Astrocyte of the hippocampus (primary cell): ENCODE data around the gene FARP2.
"Not testable (repeated sequence)": the region's sequence is repeated elsewhere in the genome, so short reads cannot be mapped to it uniquely, and the experiment has no call there.

ENCODE experiments used
- DNase-seq: peaks from one replicate; pipeline ENCODE4 v3.0.0; 2011; ENCODE audit warnings: low read depth, low spot score

Gene FARP2

DNA sequence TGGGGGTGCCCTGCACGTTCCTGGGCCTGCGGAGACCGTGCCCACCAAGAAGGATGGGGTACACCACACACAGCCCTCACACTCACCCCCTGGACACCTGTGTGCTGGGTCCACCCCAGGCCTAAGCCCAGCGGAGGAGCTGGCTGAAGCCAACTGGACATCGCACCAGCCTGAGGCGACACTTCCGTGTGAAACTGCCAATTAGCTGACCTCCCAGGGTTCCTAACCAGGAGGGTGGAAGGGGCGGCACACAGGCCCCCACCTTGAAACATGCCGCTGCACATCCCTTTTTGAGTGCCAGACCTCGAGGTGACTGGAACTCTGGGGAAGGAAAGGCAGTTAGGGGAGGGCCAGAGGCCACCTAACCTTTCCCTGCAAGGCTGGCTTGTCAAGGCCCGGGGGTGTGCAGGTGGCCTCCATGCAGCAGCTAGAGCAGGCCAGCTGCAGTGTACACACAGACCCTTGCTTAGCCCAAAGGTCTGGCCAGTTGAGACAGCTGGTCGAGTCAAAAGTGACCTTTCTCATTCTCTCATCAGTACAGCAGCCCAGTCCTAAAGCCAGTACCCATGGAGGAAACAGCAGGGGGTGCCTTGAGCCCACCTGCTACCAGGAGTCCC, 147.8 kb downstream of the FARP2 start:
- no peak for DNase-seq

DNA sequence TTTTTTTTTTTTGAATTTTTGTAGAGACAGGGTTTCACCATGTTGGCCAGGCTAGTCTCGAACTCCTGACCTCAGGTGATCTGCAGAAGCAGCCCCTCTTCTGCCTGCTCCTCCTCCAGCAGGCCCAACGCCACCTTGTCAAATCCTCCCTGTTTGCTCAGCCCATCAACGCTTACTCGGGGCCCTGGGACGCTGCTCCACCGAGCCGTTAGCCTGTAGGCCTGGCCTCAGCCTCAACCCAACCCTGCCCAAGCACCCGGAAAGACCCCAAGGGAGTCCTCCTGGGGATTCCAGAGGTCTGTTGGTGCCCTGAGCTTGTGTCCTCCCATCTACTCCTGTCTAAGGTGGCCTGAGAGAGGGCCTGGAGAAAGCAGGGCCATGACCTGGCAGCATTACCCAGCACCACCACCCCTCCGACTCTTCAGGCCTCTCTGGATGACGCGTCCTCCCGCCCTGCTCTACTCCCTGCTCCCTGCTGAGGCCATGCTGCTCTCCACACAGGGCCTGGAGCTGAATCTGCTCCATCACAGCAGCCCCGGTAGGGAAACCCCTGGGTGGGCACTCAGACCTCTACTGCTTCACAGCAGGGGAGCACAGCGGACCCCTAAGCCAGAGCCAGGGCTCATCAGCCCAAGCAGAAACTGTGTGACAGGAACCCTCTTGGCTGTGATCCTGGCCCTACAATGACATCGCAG, 149.1 kb downstream of the FARP2 start:
- DNase-seq: no peak

DNA sequence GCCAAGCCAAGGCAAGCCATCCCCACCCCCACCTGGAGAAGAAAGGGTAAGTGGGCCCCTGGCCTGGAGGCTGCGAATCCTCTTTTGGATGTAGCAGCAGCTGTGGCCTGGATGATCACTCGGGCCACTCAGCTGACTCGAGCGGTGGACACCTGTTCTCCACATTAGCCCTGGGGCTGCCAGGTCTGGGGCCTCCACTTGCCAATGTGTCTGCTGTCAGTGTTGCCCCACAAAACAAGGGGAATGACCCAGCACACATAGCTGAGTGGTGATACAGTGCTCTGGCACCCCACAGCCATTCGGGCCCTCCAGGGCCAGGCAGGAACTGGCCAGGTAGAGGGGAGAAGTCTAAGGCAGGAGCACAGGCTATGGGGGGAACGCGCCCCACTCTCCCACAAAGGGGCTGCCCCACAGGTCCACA, 149.7 kb downstream of the FARP2 start:
- DNase-seq: no peak

DNA sequence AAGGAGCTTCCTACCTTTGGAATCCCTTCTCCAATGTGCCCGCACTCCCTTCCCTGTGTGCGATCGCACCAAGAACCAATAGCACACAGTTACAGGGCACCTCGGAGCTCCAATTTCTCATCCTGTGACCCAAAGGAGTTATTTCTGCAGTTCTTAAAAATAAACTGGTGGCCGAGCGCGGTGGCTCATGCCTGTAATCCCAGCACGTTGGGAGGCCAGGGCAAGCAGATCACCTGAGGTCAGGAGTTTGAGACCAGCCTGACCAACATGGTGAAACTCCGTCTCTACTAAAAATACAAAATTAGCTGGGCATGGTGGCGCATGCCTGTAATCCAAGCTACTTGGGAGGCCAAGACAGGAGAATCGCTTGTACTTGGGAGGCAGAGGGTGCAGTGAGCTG, 150.2 kb downstream of the FARP2 start:
- not testable (repeated sequence) for DNase-seq

DNA sequence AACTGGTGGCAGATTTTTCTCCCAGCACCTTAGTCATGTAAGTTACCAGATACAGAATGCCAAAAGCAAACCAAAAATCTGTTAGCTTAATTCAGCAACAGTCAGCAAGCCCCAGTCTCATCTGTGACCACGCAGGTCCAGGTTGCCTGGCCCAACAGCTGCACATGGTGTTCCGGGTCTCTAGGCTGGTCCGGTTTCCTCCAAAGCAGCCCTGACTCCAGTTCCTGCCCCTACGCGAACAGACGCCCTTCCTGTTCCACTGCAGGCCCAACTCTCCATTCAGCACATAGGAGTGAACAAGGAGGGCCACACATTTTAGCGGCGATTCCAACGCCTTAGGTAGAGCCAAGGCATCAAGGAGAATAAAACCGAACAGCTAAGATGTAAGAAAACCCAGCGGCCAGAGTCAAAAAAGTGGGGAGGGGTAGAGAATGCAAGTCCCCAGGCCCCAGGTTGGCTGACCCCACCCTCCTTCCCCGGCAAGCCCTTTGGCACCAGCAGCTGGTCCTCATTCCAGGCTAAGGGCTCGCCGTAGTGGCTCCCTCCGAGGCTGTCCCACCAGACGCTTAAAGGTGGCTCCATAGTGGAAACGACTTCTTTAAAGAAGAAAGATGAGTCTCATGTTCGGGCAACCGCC, 150.8 kb downstream of the FARP2 start:
- no peak for DNase-seq

DNA sequence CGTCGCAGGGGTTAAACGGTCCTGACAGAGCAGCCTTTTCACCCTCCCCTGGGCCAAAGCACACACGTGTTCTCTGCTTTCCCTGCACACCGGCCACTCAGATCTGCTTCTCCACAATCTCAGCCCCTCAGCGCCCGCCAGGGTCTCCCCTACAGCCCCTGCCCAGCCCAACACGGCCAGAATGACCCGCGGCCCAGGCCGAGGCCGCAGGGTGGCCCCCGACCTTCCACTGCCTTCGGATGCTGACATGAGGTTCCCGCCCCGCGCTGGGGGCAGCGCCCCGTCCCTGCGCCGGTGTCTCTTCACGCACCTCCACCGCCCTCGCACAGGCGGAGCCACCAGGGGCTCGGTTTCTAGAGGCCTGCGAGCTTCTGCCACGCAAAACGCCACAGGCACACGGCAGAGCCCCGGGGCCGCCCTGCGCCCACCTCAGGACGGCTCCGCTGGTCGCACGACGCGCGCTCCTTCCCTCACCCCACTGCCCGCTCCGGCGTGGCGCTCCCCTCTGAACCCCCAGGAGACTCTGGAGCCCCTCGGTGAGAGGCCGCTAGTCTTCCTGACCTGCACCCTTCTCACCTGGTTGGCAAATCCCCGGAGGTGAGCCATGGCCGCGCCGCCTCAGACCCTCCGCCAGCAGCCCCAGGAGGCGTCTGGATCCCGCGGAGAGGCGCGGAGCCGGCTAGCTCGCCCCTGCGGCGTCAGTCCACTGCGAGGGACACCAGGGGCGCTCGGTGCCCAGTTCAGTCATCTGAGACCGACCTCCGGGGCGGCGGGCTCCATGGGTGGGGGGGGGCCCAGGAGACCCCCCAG, 151.6 kb downstream of the FARP2 start:
- peak; percentile 82 for DNase-seq

DNA sequence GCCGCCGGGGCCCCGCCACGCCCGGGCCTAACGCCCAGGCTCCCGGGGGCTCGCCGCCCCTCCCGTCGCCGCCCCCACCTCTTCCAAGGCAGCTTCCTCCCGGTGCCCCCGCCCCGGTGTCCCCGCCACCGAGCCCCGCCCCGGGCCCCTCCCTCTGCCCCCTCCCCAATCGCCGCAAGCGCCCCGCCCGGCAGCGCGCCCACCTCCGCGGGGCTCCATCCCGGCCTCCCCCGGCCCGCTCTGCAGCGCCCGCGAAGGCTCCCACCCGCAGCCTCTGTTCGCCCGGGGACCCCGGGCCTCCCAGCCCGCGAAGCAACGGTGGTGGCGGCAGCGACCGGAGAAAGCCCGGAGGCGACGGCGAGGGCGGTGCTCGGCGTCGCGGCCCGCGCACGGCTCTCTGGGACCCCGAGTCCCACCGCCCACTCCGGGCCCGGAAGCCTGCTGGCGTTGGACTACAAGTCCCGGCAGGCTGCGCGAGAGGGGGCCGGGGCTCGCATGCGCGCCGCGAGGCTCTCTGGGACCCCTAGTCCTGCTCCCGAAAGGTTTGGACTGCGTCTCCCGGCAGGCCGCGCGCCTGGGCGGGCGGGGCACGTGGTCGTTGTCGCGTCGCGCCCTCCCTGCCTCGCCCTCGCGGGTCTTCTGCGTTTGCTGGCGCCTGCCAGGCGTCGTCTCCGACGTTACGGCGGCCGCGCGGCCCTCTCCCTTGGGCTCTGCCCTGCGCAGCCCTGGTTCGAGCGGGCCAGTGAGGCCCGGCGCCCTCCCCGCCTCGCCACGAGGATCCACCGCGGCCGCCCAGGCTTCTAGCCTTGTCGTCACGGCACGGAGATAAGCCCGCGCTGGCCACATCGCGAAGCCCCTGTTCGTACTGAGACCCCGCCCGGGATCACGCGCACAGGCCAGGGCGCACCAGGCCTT, 152.4 kb downstream of the FARP2 start, which contains the start of gene STK25:
TSS of gene STK25 (minus strand) at position 345 of the 915 bp plus-strand sequence. CDS start 549 bp downstream, outside the sequence.
- peak; percentile 100 for DNase-seq

DNA sequence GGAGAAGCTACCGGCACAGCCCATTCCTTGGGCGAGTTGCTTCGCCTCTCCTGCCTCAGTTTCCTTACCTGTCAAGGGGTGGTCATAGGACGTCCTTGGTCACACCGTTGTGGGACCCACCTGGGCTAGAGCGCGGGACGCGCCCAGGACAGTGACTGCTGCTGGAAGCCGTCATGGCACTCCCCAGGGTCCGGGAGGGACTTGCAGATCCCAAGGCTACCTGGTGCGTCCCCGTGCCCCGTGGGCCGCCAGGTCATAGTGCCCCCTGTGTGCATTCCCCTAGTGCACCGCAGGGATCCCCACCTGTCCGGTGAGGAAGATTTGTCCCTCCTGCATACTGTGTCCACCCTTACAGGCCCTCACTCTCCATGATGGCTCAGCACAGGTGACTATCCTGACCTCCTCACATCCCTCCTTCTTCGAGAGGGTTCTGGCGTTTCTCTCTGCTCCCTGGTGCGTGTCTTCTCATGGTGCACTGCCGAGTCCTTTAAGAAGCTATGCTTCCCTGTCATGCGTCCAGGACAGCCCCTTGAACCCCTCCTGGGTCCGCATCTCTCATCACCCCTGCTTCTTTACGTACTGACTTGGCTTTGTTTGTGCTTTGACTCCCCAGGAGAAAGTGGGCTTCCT, 153.2 kb downstream of the FARP2 start:
- DNase-seq: no peak

DNA sequence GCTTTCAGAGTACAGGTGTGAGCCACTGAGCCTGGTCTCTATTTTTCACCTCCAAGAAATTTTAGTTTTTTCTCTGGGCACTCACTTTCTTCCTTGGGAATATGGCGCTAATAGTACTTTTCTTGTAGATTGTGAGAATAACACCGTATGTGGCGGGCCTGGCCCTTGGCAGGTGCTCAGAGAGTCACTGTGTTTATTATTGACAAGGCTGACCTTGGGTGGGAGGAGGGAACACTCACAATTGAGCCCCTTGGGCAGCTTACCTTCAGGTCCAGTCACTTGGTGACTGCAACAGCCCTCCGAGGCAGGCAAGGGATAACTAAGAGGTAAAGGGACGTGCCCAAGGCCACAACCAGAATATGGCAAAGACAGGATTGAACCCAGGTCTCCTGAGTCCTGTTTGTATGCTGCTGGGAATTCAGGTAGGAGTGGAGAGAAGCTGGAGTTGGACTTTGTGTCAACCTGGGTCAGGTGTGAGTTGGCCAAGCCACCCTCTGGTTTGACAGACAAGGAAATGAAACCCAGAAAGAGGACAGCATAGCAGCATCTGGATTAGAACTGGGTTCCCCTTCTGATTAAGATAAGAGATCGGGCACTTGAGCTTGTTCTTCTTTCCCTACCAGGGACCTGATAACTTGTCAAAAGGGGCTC, 155.1 kb downstream of the FARP2 start:
- DNase-seq: no peak

DNA sequence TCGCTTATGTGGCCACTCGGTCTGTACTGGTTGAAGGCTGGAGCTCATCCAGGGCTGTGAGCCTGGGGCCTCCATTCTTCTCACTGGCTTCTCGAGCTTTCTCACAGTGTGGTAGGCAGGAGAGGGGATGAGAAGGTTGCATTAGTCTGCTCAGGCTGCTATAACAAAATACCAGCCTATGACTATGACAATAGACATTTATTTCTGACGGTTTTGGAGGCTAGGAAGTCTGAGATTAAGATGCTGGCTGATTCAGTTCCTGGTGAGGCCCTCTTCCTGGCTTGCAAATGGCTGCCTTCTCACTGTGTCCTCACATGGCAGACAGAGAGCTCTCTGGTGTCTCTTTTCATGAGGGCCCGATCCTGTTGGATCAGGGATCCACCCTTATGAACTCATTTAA, 158.5 kb downstream of the FARP2 start:
- no peak for DNase-seq

DNA sequence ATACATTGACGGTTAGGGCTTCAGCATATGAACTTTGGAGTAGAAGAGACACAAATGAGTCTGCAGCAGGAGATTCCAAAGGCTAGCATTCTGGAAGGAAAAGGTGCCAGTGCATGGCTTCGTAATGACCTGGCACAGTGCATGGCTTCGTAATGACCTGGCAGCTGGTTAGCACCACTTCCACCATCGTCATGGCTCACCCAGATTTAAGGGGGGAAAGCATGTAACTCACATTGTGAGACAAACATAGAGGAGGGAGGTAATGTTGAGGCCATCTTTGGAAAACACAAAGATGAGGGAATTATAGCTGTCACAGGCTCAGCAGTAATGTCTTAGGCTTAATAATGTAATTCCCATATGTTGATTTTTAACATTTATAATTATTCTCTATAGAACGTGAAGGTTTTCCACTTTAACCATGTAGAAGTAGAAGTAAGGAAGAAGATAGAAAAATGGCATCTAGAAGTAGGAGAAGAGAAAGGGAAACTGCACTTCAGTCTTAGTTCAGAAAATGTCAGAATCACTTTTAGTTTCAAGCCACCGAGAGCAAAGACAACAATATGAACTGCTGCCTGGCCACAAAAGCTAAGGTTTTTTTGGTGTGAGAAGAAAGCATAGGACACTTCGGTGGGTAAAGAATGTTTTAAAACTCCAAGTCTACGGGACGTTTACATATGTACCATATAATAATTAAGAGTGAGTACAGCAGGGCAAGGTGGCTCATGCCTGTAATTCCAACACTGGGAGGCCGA, 159.1 kb downstream of the FARP2 start:
- DNase-seq: no peak

DNA sequence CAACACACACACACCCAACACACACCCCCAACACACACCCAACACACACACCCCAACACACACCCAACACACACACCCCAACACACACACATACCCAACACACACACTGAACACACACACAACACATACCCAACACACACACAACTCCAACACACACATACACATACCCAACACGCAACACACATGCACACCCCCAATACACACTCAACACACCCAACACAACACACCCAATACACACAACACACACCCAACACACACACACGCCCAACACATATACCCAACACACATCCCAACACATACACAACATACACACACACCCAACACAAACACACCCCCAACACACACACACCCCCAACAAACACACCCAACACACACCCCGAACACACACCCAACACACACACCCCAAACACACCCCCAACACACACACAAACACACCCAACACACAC, 160.5 kb downstream of the FARP2 start:
- no peak for DNase-seq

DNA sequence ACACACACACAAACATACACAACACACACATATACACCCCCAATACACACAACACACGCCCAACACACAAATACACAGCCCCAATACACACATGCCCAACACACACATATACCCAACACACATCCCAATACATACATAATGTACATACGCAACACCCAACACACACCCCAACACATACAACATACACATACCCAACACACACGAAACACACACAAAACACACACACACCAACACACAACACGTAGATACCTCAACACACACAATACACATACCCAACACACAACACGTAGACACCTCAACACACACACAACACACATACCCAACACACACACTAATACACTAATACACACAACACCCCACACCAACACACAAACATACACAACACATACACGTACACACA, 161.2 kb downstream of the FARP2 start:
- no peak for DNase-seq

DNA sequence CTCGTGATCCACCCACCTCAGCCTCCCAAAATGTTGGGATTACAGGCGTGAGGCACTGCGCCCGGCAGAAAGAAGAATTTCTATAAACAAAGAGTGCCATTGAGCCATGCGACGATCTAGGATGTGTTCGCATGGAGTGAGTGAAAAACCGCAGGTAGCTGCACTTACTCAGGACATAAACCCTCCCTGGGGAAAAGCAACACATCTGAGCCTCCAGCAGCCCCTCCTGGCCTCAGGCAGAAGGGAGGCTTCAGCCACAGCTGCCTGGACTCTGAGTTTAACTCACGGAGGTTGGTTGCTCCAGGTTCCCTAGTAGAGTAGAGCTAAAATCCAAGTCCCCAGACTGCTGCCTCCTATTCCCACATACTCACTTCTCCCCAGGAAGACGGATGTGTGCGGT, 163.6 kb downstream of the FARP2 start:
- DNase-seq: no peak

DNA sequence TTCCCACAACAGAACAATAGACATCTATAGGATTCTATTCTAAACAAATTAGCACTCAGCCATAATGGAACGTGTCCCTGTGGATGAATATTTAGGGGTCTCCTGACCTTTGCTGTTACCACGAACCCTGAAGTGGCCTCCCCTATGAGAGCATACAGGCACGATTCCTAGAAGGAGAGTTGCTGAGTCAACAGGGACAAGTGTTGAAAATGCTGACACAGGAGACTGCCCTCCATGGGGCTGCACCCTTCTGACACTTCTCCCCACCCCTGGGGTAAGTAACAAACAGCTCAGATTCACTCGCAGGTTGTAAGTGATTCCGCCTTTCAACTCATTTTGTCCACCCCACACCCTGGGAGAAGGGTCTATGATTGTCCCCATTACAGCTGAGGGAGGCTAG, 166.4 kb downstream of the FARP2 start:
- no peak for DNase-seq

DNA sequence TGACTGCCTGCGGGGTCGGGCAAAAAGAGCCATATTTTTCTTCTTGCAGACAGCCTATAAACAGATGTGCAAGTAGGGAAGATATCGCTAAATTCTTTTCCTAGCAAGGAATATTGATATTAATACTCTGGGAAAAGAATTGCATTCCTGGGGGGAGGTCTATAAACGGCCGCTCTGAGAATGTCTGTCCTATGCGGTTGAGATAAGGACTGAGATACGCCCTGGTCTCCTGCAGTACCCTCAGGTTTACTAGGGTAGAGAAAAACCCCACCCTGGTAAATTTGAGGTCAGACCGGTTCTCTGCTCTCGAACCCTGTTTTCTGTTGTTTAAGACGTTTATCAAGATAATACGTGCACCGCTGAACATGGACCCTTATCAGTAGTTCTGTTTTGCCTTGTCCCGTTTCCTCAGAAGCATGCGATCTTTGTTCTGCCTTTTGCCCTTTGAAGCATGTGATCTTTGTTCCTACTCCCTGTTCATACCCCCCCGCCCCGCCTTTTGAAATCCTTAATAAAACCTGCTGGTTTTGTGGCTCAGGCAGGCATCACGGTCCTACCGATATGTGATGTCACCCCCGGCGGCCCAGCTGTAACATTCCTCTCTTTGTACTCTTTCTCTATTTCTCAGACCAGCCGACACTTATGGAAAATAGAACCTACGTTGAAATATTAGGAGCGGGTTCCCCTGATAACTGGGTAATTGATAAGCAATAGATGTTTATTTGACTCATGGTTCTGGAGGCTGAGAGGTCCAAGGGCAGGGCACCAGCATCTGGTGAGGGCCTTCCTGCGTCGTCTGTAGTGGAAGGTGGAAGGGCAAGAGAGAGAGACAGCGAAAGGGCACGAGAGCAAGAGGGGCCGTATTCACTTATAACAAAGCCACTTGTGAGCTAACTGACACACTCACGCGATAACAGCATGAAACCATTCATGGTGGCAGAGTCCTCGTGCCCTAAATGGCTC, 170.0 kb downstream of the FARP2 start:
- not testable (repeated sequence) for DNase-seq

DNA sequence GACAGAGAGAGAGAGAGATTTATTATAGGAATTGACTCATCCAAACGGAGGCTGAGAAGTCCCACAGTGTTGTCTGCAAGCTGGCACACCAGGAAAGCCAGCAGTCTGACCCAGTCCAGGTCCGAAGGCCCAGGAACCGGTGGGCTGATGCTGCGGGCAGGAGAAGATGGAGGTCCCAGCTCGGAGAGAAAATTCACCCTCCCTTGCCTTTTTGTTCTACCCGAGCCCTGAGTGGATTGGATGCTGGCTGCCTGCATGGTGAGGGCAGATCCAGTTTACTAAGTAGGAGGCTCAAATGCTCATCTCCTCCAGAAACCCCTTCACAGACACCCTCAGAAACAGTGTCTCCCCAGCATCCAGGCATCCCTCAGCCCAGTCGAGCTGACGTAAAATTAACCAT, 174.5 kb downstream of the FARP2 start:
- no peak for DNase-seq

DNA sequence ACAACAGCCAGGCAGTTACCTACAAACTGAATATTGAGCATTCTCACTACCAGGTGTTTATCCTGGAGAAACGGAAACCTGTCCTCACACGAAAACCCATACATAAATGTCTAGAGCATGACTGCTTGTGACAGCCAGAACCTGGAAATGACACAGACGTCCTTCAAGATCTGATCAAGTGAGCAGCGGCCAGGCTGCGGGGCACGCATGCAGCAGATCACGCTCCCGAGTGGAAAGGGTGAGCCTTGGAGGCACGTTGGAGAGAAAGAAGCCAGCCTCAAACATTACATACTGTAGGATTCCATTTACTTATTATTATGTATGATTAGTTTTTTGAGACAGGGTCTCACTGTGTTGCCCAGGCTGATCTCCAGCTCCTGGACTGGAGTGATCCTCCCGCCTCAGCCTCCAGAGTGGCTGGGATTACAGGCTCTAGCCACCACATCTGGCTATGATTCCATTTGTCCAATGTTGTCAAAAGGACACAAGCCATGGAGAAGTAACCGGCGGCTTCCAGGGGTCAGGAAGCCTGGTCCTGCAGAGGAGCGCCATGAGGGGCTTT, 175.2 kb downstream of the FARP2 start:
- DNase-seq: no peak
